ENCODE measurements around the gene CLNK. TPM values are rescaled to one million over a fixed set of nuclear protein-coding genes. Genes with fewer than 3 reads are reported as not detected.

CLNK gene
- total and polyA plus RNA-seq, 4 donors = 0.26 to 0.30 TPM; not detected in 2

GRCh38 chr4:10639664-10640063, 44.9 kb downstream of the CLNK start:
- ATAC-seq (ENCODE audit: low FRiP score) = no peak
- no peak for DNase-seq
- no peaks in the 10 kb centered on the region for H3K4me1 ChIP-seq (ENCODE audit: control insufficient read depth in 1 of 2, insufficient read depth in 2 of 2, low read length in 2 of 2)
- H3K27ac ChIP-seq (ENCODE audit: low read depth in 1 of 2, low read length in 2 of 2) = no peak overlapping the region
- no peaks in the 10 kb centered on the region for H3K36me3 ChIP-seq (ENCODE audit: control insufficient read depth in 1 of 2, insufficient read depth in 2 of 2, low read length in 1 of 2)
- H3K9me3 ChIP-seq (ENCODE audit: control insufficient read depth, low read length) = no peaks in the 10 kb centered on the region
- 97 to 98% methylated on average over 2 of the region's 2 CpGs for WGBS, 2 donors
- no peak overlapping the region for H3K4me3 ChIP-seq (ENCODE audit: low read length in 2 of 2)
- intact Hi-C loops (cut with DNase I) = no loop called here
- no peaks in the 10 kb centered on the region for H3K27me3 ChIP-seq (ENCODE audit: control insufficient read depth in 1 of 2, insufficient read depth in 2 of 2, low read length in 1 of 2)

DNA sequence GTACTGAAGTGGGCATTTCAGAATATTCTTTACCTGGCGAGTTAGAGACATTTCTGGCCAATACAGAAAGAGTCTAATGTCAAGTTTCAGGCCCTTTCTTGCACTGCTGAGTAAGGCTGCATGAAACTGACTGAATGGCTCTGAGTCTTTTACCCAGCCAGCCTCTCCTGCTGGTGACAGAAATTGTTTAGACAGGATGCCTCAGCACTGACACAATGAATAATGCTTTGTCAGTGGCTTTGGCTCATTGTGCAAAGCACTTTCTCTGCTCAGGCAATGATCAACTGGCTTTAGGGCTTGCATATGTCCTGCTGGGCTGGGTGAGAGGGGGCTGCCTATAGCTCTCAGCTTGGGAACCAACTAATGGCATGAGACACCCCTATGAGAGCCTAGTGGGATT, 45.5 kb downstream of the CLNK start:
- DNase-seq = no peak
- no peaks in the 10 kb centered on the region for H3K36me3 ChIP-seq (ENCODE audit: control insufficient read depth in 1 of 2, insufficient read depth in 2 of 2, low read length in 1 of 2)
- 90 to 95% methylated on average over 1 of the region's 1 CpG for WGBS, 2 donors
- no peak overlapping the region for H3K4me3 ChIP-seq (ENCODE audit: low read length in 2 of 2)
- no peaks in the 10 kb centered on the region for H3K4me1 ChIP-seq (ENCODE audit: control insufficient read depth in 1 of 2, insufficient read depth in 2 of 2, low read length in 2 of 2)
- no peak overlapping the region for H3K27ac ChIP-seq (ENCODE audit: low read depth in 1 of 2, low read length in 2 of 2)
- H3K27me3 ChIP-seq (ENCODE audit: control insufficient read depth in 1 of 2, insufficient read depth in 2 of 2, low read length in 1 of 2) = no peaks in the 10 kb centered on the region
- ATAC-seq (ENCODE audit: low FRiP score) = no peak
- no peaks in the 10 kb centered on the region for H3K9me3 ChIP-seq (ENCODE audit: control insufficient read depth, low read length)
- intact Hi-C loops (cut with DNase I) = no loop called here

DNA sequence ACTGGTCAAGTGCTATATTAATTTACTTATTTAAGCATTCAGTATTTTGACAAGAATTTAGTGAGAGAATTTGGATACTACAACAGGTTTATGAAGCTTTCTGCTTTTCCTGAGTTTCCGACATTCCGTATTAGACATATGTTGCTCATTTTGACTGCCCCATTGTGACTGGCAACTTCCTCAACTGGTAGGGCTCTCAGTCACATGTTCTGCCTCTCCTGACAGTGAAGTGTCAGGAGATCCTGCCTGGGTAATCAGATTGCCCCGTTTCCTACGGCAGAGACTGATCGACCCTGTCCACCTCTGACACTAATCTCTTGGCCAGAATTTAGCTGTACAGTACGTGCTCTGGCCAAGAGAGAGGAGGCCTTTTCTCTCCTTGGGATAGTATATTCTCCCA, 49.5 kb downstream of the CLNK start:
- WGBS, 2 donors = 55 to 79% methylated on average over 6 of the region's 6 CpGs
- DNase-seq (no peak), ATAC-seq (ENCODE audit: low FRiP score) (no peak)
- no peaks in the 10 kb centered on the region for H3K9me3 ChIP-seq (ENCODE audit: control insufficient read depth, low read length)
- H3K36me3 ChIP-seq (ENCODE audit: control insufficient read depth in 1 of 2, insufficient read depth in 2 of 2, low read length in 1 of 2) = no peaks in the 10 kb centered on the region
- no peaks in the 10 kb centered on the region for H3K27me3 ChIP-seq (ENCODE audit: control insufficient read depth in 1 of 2, insufficient read depth in 2 of 2, low read length in 1 of 2)
- no peak overlapping the region for H3K4me3 ChIP-seq (ENCODE audit: low read length in 2 of 2)
- H3K4me1 ChIP-seq (ENCODE audit: control insufficient read depth in 1 of 2, insufficient read depth in 2 of 2, low read length in 2 of 2) = no peaks in the 10 kb centered on the region
- intact Hi-C loops (cut with DNase I) = no loop called here
- H3K27ac ChIP-seq (ENCODE audit: low read depth in 1 of 2, low read length in 2 of 2) = no peak overlapping the region

GRCh38 chr4:10629394-10629793, 55.2 kb downstream of the CLNK start:
- intact Hi-C loops (cut with DNase I) = no loop called here

GRCh38 chr4:10625131-10625530, 59.4 kb downstream of the CLNK start:
- Histone ChIP-seq H3K27ac (ENCODE audit: low read depth in 1 of 2, low read length in 2 of 2) (no peak overlapping the region), H3K36me3 (ENCODE audit: control insufficient read depth in 1 of 2, insufficient read depth in 2 of 2, low read length in 1 of 2) (no peaks in the 10 kb centered on the region), H3K4me1 (ENCODE audit: control insufficient read depth in 1 of 2, insufficient read depth in 2 of 2, low read length in 2 of 2) (no peaks in the 10 kb centered on the region), H3K4me3 (ENCODE audit: low read length in 2 of 2) (no peak overlapping the region), H3K27me3 (ENCODE audit: control insufficient read depth in 1 of 2, insufficient read depth in 2 of 2, low read length in 1 of 2) (no peaks in the 10 kb centered on the region), H3K9me3 (ENCODE audit: control insufficient read depth, low read length) (peaks cover 1% of the 10 kb centered on the region)
- ATAC-seq (ENCODE audit: low FRiP score) (no peak), DNase-seq (no peak)
- 37 to 48% methylated on average over 5 of the region's 5 CpGs for WGBS, 2 donors
- intact Hi-C loops (cut with DNase I) = no loop called here

More at GRCh38 chr4:10629394-10629793, 55.2 kb downstream of the CLNK start:
- no peaks in the 10 kb centered on the region for H3K9me3 ChIP-seq (ENCODE audit: control insufficient read depth, low read length)
- H3K4me3 ChIP-seq (ENCODE audit: low read length in 2 of 2) = no peak overlapping the region
- no peaks in the 10 kb centered on the region for H3K36me3 ChIP-seq (ENCODE audit: control insufficient read depth in 1 of 2, insufficient read depth in 2 of 2, low read length in 1 of 2)
- no peaks in the 10 kb centered on the region for H3K27me3 ChIP-seq (ENCODE audit: control insufficient read depth in 1 of 2, insufficient read depth in 2 of 2, low read length in 1 of 2)
- no peak for ATAC-seq (ENCODE audit: low FRiP score)
- WGBS, 2 donors = 92 to 97% methylated on average over 4 of the region's 4 CpGs
- H3K4me1 ChIP-seq (ENCODE audit: control insufficient read depth in 1 of 2, insufficient read depth in 2 of 2, low read length in 2 of 2) = no peaks in the 10 kb centered on the region
- H3K27ac ChIP-seq (ENCODE audit: low read depth in 1 of 2, low read length in 2 of 2) = no peak overlapping the region
- no peak for DNase-seq

DNA sequence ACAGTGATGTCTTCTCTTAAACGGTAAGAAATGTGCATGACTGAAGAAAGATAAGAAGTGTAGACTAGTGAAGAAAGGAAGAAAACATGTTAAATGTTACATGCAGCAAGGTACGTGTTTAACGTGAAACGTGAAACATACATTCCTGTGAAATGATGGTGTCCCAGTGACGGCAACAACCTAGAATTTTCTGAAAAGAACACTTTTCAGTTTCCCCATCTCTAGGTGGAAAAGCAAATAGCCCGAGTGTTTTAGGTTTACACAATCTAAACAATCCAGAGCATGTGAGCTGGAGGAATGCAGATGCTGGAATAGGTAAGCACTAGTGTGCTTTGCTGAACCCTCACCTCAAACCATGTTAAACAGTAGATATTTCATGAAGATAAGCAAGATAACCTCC, 60.7 kb downstream of the CLNK start:
- H3K36me3 ChIP-seq (ENCODE audit: control insufficient read depth in 1 of 2, insufficient read depth in 2 of 2, low read length in 1 of 2) = no peaks in the 10 kb centered on the region
- H3K27me3 ChIP-seq (ENCODE audit: control insufficient read depth in 1 of 2, insufficient read depth in 2 of 2, low read length in 1 of 2) = no peaks in the 10 kb centered on the region
- no peak overlapping the region for H3K4me3 ChIP-seq (ENCODE audit: low read length in 2 of 2)
- no peak for ATAC-seq (ENCODE audit: low FRiP score)
- peaks cover 1% of the 10 kb centered on the region for H3K9me3 ChIP-seq (ENCODE audit: control insufficient read depth, low read length)
- WGBS, 2 donors = 74 to 75% methylated on average over 6 of the region's 6 CpGs
- no peaks in the 10 kb centered on the region for H3K4me1 ChIP-seq (ENCODE audit: control insufficient read depth in 1 of 2, insufficient read depth in 2 of 2, low read length in 2 of 2)
- intact Hi-C loops (cut with DNase I) = no loop called here
- no peak for DNase-seq
- no peak overlapping the region for H3K27ac ChIP-seq (ENCODE audit: low read depth in 1 of 2, low read length in 2 of 2)

- intact Hi-C loops (cut with DNase I) = no loop called here
- no peak for ATAC-seq (ENCODE audit: low FRiP score)
- Histone ChIP-seq H3K27me3 (ENCODE audit: control insufficient read depth in 1 of 2, insufficient read depth in 2 of 2, low read length in 1 of 2) (no peaks in the 10 kb centered on the region), H3K27ac (ENCODE audit: low read depth in 1 of 2, low read length in 2 of 2) (no peak overlapping the region), H3K4me1 (ENCODE audit: control insufficient read depth in 1 of 2, insufficient read depth in 2 of 2, low read length in 2 of 2) (no peaks in the 10 kb centered on the region), H3K36me3 (ENCODE audit: control insufficient read depth in 1 of 2, insufficient read depth in 2 of 2, low read length in 1 of 2) (no peaks in the 10 kb centered on the region), H3K4me3 (ENCODE audit: low read length in 2 of 2) (no peak overlapping the region), H3K9me3 (ENCODE audit: control insufficient read depth, low read length) (peaks cover 1% of the 10 kb centered on the region)
- 56 to 78% methylated on average over 4 of the region's 4 CpGs for WGBS, 2 donors
- no peak for DNase-seq
These were observed 61.3 kb downstream of the CLNK start for GRCh38 chr4:10623241-10623640.

DNA sequence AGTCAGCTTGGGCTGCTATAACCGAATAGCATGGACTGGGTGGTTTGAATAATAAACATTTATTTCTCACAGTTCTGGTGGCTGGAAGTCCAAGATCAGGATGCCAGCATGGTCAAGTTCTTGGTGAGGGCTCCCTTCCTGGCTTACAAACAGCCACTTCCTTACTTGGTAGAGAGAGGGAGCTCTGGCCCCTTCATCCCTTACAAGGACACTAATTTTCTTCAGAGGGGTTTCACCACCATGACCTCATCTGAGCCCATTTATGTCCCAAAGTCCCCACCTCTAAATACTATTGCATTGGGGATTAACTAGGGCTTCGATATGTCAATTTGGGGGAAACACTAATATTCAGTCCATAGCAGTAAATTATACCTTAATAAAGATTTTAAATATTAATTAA, 61.8 kb downstream of the CLNK start:
- no peak for ATAC-seq (ENCODE audit: low FRiP score)
- Histone ChIP-seq H3K9me3 (ENCODE audit: control insufficient read depth, low read length) (peaks cover 1% of the 10 kb centered on the region), H3K27ac (ENCODE audit: low read depth in 1 of 2, low read length in 2 of 2) (no peak overlapping the region), H3K4me1 (ENCODE audit: control insufficient read depth in 1 of 2, insufficient read depth in 2 of 2, low read length in 2 of 2) (no peaks in the 10 kb centered on the region), H3K36me3 (ENCODE audit: control insufficient read depth in 1 of 2, insufficient read depth in 2 of 2, low read length in 1 of 2) (no peaks in the 10 kb centered on the region), H3K27me3 (ENCODE audit: control insufficient read depth in 1 of 2, insufficient read depth in 2 of 2, low read length in 1 of 2) (no peaks in the 10 kb centered on the region), H3K4me3 (ENCODE audit: low read length in 2 of 2) (no peak overlapping the region)
- no peak for DNase-seq
- 84 to 87% methylated on average over 2 of the region's 2 CpGs for WGBS, 2 donors
- intact Hi-C loops (cut with DNase I) = no loop called here

DNA sequence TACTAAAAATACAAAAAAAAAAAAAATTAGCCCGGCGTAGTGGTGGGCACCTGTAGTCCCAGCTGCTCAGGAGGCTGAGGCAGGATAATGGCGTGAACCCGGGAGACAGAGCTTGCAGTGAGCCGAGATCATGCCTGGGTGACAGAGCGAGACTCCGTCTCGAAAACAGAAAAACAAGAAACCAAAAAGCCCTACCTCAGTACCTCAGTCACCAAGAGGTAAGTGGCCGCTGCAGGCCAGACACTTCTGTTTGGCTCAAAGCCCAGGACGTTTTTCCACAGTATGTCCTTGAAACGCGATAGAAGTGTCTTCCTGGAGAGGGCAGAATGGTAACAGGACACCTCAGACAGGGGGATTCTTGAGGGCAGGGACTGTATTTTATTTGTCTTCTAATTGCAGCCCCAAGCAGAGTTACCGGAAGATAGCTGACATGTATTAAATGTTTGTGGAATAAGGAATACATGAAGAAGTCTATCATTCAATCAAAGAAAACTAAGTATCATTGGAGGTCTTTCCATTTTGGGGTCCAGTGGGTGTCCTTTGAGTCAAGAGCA, 63.6 kb downstream of the CLNK start:
- DNase-seq = no peak
- WGBS, 2 donors = 80 to 85% methylated on average over 13 of the region's 13 CpGs
- intact Hi-C loops (cut with DNase I) = no loop called here

More for the DNA sequence above, 63.6 kb downstream of the CLNK start:
- Histone ChIP-seq H3K4me1 (ENCODE audit: control insufficient read depth in 1 of 2, insufficient read depth in 2 of 2, low read length in 2 of 2) (no peaks in the 10 kb centered on the region), H3K4me3 (ENCODE audit: low read length in 2 of 2) (no peak overlapping the region), H3K36me3 (ENCODE audit: control insufficient read depth in 1 of 2, insufficient read depth in 2 of 2, low read length in 1 of 2) (no peaks in the 10 kb centered on the region), H3K9me3 (ENCODE audit: control insufficient read depth, low read length) (peaks cover 1% of the 10 kb centered on the region), H3K27me3 (ENCODE audit: control insufficient read depth in 1 of 2, insufficient read depth in 2 of 2, low read length in 1 of 2) (no peaks in the 10 kb centered on the region), H3K27ac (ENCODE audit: low read depth in 1 of 2, low read length in 2 of 2) (no peak overlapping the region)
- ATAC-seq (ENCODE audit: low FRiP score) = no peak
